Stimulated activated CD8-positive, alpha-beta memory T cell treated with anti-CD3 and anti-CD28 coated beads, Interleukin-2, amount 100 ng/mL, for 48 hours (primary cell): ENCODE results near the gene TGM2.

Experiments
- DNase-seq, 2 donors: peaks; one replicate each; pipeline ENCODE4 v3.0.0-alpha.2; 2020; ENCODE audit warnings: low read depth in 2 of 2

TGM2 gene

GRCh38 chr20:38092915-38093314, 72.2 kb downstream of the TGM2 start:
- DNase-seq = no peak

GRCh38 chr20:38092260-38092857, 72.7 kb downstream of the TGM2 start:
- DNase-seq = no peak

GRCh38 chr20:38091441-38092216, 73.4 kb downstream of the TGM2 start:
- DNase-seq = no peak

GRCh38 chr20:38090061-38090460, 75.0 kb downstream of the TGM2 start:
- DNase-seq = no peak

DNA sequence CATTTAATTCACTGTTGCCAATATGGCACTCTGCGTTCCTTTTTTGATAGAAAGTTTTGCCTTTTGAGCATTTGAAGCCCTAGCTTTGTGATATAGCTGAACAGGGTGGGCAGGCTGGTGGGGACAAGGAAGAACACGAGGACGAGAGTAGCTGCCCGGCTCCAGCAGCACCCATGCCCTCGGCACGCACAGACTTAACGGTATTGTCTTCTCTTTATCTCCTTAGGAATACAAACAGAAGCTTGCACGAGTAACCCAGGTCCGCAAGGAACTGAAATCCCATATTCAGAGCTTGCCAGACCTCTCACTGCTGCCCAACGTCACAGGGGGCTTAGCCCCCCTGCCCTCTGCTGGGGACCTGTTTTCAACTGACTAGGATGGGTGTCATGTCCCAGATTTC, 75.6 kb downstream of the TGM2 start:
- no peak for DNase-seq

- DNase-seq = no peak
Observed at GRCh38 chr20:38085026-38085425, 80.0 kb downstream of the TGM2 start.

DNA sequence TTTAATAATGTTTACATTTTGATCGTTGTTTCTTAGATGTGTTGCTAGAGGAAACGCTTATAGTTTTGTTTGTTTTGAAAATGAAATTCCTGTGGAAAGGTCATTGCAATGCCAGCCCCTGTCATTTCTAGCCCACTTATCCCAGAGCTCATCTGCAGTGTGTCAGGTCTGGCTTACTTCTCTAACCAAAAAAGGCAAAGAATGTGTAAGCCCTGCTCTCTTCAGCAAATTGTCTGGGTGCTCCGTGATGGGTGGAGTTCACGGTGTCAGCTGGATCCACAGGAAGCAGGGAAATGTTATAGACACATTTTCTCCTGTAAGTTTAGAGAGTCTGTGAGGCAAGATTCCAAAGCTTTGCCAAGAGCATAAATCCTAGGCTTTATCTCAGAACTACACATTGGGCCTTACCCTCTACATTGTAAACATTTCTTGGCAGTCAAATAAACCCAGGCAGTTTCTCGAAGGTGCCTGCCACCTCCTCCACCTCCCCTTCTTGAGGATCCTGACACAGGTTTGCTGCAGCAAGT, 80.6 kb downstream of the TGM2 start:
- DNase-seq = no peak

- DNase-seq = no peak
Observed at GRCh38 chr20:38083338-38084048, 81.6 kb downstream of the TGM2 start.

DNA sequence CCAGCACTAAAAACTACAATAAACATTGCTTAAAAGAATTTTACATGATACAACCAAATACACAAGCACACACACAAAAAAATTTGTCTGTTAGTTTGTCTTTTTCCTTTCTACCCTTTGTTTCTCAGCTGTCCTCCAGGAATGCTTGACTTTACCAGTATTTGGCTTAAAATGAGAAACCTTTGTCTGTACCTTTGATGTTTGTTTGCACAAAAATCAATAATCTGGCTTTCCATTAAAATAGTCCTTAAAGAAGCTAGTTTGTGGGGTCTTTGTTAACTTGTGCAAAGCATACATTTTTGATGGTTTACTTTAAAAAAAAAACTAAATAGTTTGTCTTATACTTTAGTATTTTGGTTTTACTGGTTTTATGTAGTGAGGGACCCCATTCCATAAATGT, 82.2 kb downstream of the TGM2 start:
- DNase-seq = no peak

DNA sequence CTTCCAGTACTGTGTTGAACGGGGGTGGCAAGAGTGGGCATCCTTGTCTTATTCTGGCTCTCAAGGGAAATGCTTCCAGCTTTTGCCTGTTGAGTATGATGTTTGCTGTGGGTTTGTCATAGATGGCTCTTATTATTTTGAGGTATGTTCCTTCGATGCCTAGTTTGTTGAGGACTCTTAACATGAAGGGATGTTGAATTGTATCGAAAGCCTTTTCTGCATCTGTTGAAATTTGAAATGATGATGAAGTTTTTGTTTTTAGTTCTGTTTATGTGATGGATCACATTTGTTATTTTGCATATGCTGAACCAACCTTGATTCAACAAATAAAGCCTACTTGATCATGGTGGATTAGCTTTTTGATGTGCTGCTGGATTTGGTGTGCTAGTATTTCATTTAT, 83.5 kb downstream of the TGM2 start:
- no peak for DNase-seq

GRCh38 chr20:38079353-38079752, 85.7 kb downstream of the TGM2 start:
- DNase-seq = no peak

DNA sequence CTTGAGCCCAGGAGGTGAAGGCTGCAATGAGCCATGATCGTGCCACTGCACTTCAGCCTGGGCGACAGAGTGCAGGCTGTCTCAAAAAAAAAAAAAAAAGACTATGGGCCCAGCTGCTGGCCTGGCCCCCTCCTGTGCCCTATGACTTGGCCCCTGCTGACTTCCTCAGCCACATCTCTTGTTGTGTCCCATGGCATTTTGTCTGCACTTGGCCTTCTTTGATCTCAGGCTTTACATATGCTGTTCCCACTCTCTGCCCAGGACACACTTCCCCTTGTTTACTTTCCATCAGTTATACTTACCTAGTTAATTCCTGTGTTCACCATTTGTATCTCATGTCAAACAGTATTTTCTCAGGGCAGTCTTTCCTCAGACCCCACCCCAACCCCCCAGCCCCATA, 87.0 kb downstream of the TGM2 start:
- no peak for DNase-seq
